GM23248 (cell line): ENCODE measurements around the gene MAN1A1. TPM values are rescaled to one million over a fixed set of nuclear protein-coding genes. Genes with fewer than 3 reads are reported as not detected.

Source experiments
- DNase-seq: peaks from one replicate; pipeline ENCODE4 v3.0.0-alpha.2; 2015
- H2AFZ ChIP-seq: fragments of 200-600 bp; sonication (generic); 2 replicates; pipeline ENCODE4 v1.6.1; 2016; ENCODE audit warnings: antibody characterized with exemption
- H3F3A ChIP-seq: fragments of 200-600 bp; sonication (generic); 2 replicates; pipeline ENCODE4 v1.6.1; 2016; ENCODE audit warnings: mild to moderate bottlenecking, antibody characterized with exemption, mixed run types; ENCODE audit not compliant: insufficient read depth
- H3K27ac ChIP-seq: fragments of 200-600 bp; sonication (generic); 2 replicates; pipeline ENCODE4 v1.5.1; 2016; ENCODE audit warnings: mild to moderate bottlenecking
- H3K27me3 ChIP-seq: fragments of 200-600 bp; sonication (generic); replicated peaks from 2 replicates; pipeline ENCODE4 v1.6.1; 2016; ENCODE audit warnings: mild to moderate bottlenecking; ENCODE audit not compliant: insufficient read depth
- H3K36me3 ChIP-seq: fragments of 200-600 bp; sonication (generic); 2 replicates; pipeline ENCODE4 v1.6.1; 2016; ENCODE audit warnings: low read depth, mild to moderate bottlenecking
- H3K4me1 ChIP-seq: fragments of 200-600 bp; sonication (generic); 2 replicates; pipeline ENCODE4 v1.6.1; 2016; ENCODE audit warnings: mild to moderate bottlenecking; ENCODE audit not compliant: insufficient read depth
- H3K4me2 ChIP-seq: fragments of 200-600 bp; sonication (generic); one replicate; pipeline ENCODE4 v1.6.1; 2016; ENCODE audit warnings: mild to moderate bottlenecking; ENCODE audit not compliant: unreplicated experiment
- H3K4me3 ChIP-seq: fragments of 200-600 bp; sonication (generic); 2 replicates; pipeline ENCODE4 v1.5.1; 2016; ENCODE audit warnings: mild to moderate bottlenecking
- H3K79me2 ChIP-seq: fragments of 200-600 bp; sonication (generic); 2 replicates; pipeline ENCODE4 v1.6.1; 2016; ENCODE audit warnings: mild to moderate bottlenecking; ENCODE audit not compliant: insufficient read depth
- H3K9ac ChIP-seq: fragments of 200-600 bp; sonication (generic); 2 replicates; pipeline ENCODE4 v1.6.1; 2016; ENCODE audit warnings: mild to moderate bottlenecking
- H3K9me2 ChIP-seq: fragments of 200-600 bp; sonication (generic); 2 replicates; pipeline ENCODE4 v1.6.1; 2016; ENCODE audit warnings: mixed run types, mild to moderate bottlenecking, moderate library complexity; ENCODE audit not compliant: insufficient read depth
- H3K9me3 ChIP-seq: fragments of 200-600 bp; sonication (generic); one replicate; pipeline ENCODE4 v1.6.1; 2017; ENCODE audit warnings: low read depth
- H4K20me1 ChIP-seq: fragments of 200-600 bp; sonication (generic); 2 replicates; pipeline ENCODE4 v1.6.0; 2016; ENCODE audit not compliant: insufficient read depth
- EZH2 ChIP-seq: fragments of 200-600 bp; sonication (generic); IDR thresholded peaks from 2 replicates; pipeline ENCODE4 v1.6.1; 2018; ENCODE audit warnings: antibody characterized with exemption, mild to moderate bottlenecking; ENCODE audit not compliant: insufficient read depth, poor library complexity, severe bottlenecking
- EZH2phosphoT487 ChIP-seq: fragments of 200-600 bp; sonication (generic); IDR thresholded peaks from 2 replicates; pipeline ENCODE4 v1.6.1; 2018; ENCODE audit warnings: antibody characterized with exemption, moderate library complexity, mild to moderate bottlenecking, low read depth; ENCODE audit not compliant: insufficient read depth
- WGBS, 2 experiments: methylation state at CpG; one replicate each; pipeline ENCODE4 v1.1.6; 2015 to 2017; ENCODE audit warnings: low lambda C conversion rate in 2 of 2, low coverage in 1 of 2; ENCODE audit errors: missing lambda C conversion rate in 2 of 2; 5-methylcytosine and 5-hydroxymethylcytosine counted together
- in situ Hi-C: fragments of 300-500 bp; cut with MboI; formaldehyde crosslinking; loops from 2 replicates; pipeline ENCODE4 v1.15.0; 2020
- polyA plus RNA-seq: library from polyadenylated mRNA; unstranded; fragments of >200 nt; fragmentation: Nextera tagmentation; extraction: Ambion mirVana; gene quantifications from 2 replicates; pipeline ENCODE4 v1.2.1, GENCODE V29; 2016
- total RNA-seq: library from RNA; depleted of rRNA; stranded (reverse); fragments of >200 nt; shearing (Covaris generic); gene quantifications from 2 replicates; pipeline ENCODE4 v1.2.3, GENCODE V29; 2014

The MAN1A1 gene
- total and polyA plus RNA-seq, 2 experiments from 2014 or later, result 9.8 to 33.4 TPM

DNA sequence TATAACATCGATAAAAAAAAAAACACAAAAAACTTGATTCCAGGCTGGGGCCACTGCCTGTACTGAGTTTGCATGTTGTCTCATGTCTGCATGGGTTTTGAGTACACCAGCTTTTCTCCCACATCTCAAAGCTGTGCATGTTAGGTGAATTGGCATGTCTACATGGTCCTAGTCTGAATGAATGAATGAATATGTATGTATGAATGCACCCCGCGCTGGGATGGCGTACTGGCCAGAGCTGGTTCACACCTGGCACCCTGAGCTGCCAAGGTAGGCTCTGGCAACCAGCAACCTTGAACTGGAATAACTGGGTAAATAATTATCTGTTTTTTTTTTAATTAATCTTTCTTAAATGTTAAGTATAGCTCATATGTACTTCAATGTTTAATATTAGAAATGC lies 131.0 kb downstream of the MAN1A1 start:
- no peaks in the 10 kb centered on the region for H3K9me3 ChIP-seq
- H3F3A ChIP-seq, result no peaks in the 10 kb centered on the region
- no peaks in the 10 kb centered on the region for H3K27me3 ChIP-seq
- WGBS, 2 experiments, result 99% methylated on average over 4 of the region's 4 CpGs
- no peaks in the 10 kb centered on the region for H4K20me1 ChIP-seq
- no peaks in the 10 kb centered on the region for H3K4me1 ChIP-seq
- no peak overlapping the region for H2AFZ ChIP-seq
- H3K4me2 ChIP-seq, result no peak overlapping the region
- in situ Hi-C loops, result no loop called here
- no peak overlapping the region for H3K27ac ChIP-seq
- H3K9me2 ChIP-seq, result no peaks in the 10 kb centered on the region
- no peaks in the 10 kb centered on the region for H3K79me2 ChIP-seq
- DNase-seq, result no peak
- H3K4me3 ChIP-seq, result no peak overlapping the region
- TF ChIP-seq EZH2phosphoT487 (no peak), EZH2 (no peak)
- H3K9ac ChIP-seq, result no peak overlapping the region
- H3K36me3 ChIP-seq, result no peaks in the 10 kb centered on the region

DNA sequence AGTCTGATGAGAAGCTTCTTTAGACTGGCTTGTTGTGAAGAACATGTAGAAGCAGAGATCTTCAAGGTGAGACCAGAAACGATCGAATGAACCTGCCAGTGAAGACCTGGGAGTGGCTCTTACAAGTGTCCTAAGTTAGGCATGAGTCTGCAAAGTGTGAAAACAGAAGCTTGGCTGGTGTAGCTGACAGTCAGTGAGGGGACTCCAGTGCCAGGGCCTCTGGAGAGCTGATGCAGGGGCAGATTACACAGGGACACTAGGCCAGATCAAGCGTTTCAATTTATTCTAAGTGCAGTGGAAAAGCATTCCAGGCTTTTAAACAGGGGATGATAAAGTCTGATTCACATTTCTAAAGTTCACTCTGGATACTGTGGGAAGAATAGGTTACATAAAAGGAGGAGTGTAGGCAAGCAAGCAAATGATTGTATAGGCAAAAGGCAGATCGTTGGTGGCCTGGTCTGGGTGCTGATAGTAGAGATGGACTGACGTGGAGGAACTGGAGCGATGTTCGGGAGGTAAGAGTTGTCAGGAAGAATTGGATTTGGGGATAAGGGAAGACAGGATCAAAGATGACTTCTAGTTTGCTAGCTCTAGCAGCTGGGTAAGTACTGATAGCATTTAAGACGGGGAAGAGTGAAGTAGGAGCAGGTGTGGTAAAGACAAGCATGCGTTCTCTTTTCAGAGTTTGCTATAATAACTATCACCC lies 133.5 kb downstream of the MAN1A1 start:
- H3K27me3 ChIP-seq, result no peaks in the 10 kb centered on the region
- H2AFZ ChIP-seq, result no peak overlapping the region
- no peaks in the 10 kb centered on the region for H4K20me1 ChIP-seq
- H3K4me1 ChIP-seq, result no peaks in the 10 kb centered on the region
- no peak for TF ChIP-seq EZH2
- TF ChIP-seq EZH2phosphoT487, result no peak
- no peak overlapping the region for H3K27ac ChIP-seq
- no peak overlapping the region for H3K4me2 ChIP-seq
- H3K9me3 ChIP-seq, result no peaks in the 10 kb centered on the region
- in situ Hi-C loops, result no loop called here
- no peaks in the 10 kb centered on the region for H3F3A ChIP-seq
- no peak overlapping the region for H3K4me3 ChIP-seq
- H3K9me2 ChIP-seq, result no peaks in the 10 kb centered on the region
- WGBS, 2 experiments, result 88% methylated on average over 9 of the region's 9 CpGs
- no peak overlapping the region for H3K9ac ChIP-seq
- no peak for DNase-seq
- no peaks in the 10 kb centered on the region for H3K79me2 ChIP-seq
- H3K36me3 ChIP-seq, result no peaks in the 10 kb centered on the region

DNA sequence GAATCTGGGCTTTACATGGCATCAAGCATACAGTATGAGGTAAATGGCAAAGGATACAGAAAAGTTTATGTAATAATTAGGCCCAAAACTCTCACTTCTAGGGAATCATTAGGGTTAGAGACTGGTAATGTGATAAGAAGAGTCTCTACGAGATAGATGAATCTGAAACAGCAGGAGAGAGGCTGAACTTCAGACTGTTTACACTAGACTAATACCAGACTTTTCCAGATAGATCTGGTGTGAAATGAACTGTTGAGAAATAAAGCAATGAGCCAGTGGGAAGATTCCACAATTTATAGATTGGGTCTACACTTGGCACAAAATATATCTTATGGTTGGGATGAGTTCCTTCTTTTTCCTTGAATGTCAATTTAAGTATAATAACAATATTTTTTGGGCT lies 134.3 kb downstream of the MAN1A1 start:
- no peaks in the 10 kb centered on the region for H3K9me3 ChIP-seq
- H3F3A ChIP-seq, result no peaks in the 10 kb centered on the region
- in situ Hi-C loops, result no loop called here
- no peak for DNase-seq
- no peaks in the 10 kb centered on the region for H3K36me3 ChIP-seq
- no peak overlapping the region for H3K27ac ChIP-seq
- no peak overlapping the region for H2AFZ ChIP-seq
- H3K9me2 ChIP-seq, result no peaks in the 10 kb centered on the region
- H3K9ac ChIP-seq, result no peak overlapping the region
- H4K20me1 ChIP-seq, result no peaks in the 10 kb centered on the region
- TF ChIP-seq EZH2phosphoT487 (no peak), EZH2 (no peak)
- H3K4me1 ChIP-seq, result no peaks in the 10 kb centered on the region
- H3K4me2 ChIP-seq, result no peak overlapping the region
- H3K27me3 ChIP-seq, result no peaks in the 10 kb centered on the region
- 94 to 96% methylated on average over 1 of the region's 1 CpG for WGBS, 2 experiments
- no peaks in the 10 kb centered on the region for H3K79me2 ChIP-seq
- no peak overlapping the region for H3K4me3 ChIP-seq

DNA sequence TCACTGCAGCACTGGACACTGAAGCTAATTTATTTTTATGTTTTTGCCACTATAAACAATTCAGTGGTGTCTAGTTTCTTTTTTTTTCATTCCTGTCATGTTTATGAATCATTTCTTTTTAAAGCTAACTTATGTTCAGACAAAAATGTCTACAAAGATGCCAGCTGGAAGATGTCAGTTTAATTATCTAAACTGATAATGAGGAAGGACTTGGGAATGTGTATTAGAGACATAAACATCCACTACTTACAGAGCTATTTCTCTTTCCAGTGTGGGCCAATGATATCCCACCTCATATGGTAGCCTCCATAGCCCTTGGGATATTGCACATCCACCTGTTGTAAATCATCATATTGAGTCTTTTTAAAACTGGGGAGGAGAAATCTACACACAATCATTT lies 139.0 kb downstream of the MAN1A1 start:
- no peaks in the 10 kb centered on the region for H3K36me3 ChIP-seq
- H3K4me3 ChIP-seq, result no peak overlapping the region
- H3K27me3 ChIP-seq, result no peaks in the 10 kb centered on the region
- no peak overlapping the region for H2AFZ ChIP-seq
- H3K27ac ChIP-seq, result no peak overlapping the region
- no peaks in the 10 kb centered on the region for H3K79me2 ChIP-seq
- H3K9me2 ChIP-seq, result no peaks in the 10 kb centered on the region
- TF ChIP-seq EZH2 (no peak), EZH2phosphoT487 (no peak)
- peaks cover 5% of the 10 kb centered on the region; the same call in 1 of the 2 replicates for H3F3A ChIP-seq
- H3K4me2 ChIP-seq, result no peak overlapping the region
- in situ Hi-C loops, result no loop called here
- H4K20me1 ChIP-seq, result no peaks in the 10 kb centered on the region
- H3K9ac ChIP-seq, result no peak overlapping the region
- peaks cover 6% of the 10 kb centered on the region; the same call in 1 of the 2 replicates for H3K4me1 ChIP-seq
- DNase-seq, result no peak
- no peaks in the 10 kb centered on the region for H3K9me3 ChIP-seq
